HG02571 (cell line): ENCODE measurements around the gene MON2.
"Not testable (repeated sequence)": the region's sequence is repeated elsewhere in the genome, so short reads cannot be mapped to it uniquely, and the experiment has no call there.

Experiments used
- ATAC-seq: cut with Tn5 transposase; IDR thresholded peaks from one replicate; pipeline ENCODE4 v1.9.1; 2021; ENCODE audit warnings: mild to moderate bottlenecking, moderate library complexity; ENCODE audit not compliant: unreplicated experiment

The MON2 gene

DNA sequence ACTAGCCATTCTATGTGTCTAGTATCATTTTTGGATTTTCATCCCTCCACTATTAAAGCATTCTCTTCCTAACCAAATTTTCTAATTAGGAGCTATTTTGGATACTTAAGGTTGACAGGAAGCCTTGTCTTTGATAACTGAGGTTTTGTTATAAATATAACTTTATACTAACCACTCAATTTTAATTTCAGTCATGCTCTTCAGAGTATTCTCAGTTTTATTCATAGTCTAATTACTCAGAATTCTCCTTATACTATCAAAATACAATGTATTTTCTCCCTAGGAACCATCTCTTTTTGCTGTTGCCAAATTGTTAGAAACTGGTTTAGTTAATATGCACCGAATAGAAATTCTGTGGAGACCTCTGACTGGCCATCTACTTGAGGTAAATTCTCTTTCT, 76.2 kb downstream of the MON2 start:
- no peak for ATAC-seq

DNA sequence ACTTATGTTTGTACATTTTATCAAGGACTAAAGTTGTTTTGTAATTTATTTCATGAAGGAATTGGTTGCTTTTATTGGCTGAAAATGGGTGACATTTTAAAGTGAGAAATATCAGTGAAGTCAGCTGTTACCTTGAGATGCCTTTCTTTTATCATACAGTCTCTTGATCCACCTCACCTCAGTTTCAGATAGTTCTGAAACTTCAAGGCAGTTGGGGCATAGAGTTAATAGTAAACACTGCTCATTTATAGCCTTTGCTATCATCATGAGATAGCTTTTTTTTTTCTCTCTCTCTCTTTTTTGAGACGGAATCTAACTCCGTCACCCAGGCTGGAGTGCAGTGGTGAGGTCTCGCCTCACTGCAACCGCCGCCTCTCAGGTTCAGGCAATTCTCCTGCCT, 76.7 kb downstream of the MON2 start:
- no peak for ATAC-seq

DNA sequence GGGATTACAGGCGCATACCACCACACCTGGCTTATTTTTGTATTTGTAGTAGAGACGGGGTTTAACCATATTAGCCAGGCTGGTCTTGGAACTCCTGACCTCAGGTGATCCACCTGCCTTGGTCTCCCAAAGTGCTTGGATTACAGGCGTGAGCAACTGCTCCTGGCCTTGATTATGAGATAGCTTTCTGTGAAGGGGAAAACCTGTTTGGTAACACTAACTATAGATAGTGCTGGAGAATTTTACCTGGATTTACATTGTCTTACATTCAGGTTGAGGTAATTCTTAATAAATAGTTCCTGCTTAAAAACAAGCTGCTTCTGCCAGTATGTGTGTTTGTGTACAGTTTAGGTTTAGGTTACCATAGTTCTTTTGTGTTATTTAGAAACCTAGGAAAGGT, 77.1 kb downstream of the MON2 start:
- ATAC-seq, result no peak

DNA sequence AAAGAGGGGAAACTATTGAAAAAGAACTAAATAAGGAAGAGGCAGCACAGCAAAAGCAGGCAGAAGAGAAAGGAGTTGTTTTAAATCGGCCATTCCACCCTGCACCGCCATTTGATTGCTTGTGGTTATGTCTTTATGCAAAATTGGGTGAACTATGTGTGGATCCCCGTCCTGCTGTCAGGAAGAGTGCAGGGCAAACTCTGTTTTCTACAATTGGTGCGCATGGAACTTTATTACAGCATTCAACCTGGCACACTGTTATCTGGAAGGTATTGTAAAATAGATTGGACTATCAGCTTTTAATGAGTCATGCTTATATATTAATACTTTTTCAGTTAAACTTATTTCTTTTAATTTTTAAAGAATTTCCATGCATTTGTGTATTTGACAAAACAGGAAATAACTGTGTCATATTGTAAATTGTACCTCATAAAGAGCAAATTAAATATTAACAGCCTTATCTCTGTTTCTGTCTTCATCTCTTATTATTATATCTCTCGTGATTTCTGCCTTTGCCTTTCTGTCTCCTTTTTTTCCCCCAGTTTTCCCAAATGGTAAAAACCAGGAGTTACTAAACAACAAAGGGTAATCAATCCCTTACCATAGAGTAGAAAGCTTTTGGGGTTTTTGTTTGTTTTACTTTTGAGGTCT, 86.4 kb downstream of the MON2 start:
- ATAC-seq, result no peak

DNA sequence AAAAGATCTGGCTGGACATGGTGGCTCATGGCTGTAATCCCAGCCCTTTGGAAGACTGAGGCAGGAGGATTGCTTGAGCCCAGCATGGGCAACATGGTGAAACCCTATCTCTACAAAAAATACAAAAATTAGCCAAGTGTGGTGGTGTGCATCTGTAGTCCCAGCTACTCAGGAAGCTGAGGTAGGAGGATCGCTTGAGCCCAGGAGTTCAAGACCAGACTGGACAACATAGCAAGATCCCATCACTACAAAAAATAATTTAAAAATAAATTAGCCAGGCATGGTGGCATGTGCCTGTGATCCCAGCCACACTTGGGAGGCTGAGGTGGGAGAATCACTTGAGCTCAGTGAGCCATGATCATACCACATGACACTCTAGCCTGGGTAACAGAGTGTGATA, 92.7 kb downstream of the MON2 start:
- not testable (repeated sequence) for ATAC-seq

DNA sequence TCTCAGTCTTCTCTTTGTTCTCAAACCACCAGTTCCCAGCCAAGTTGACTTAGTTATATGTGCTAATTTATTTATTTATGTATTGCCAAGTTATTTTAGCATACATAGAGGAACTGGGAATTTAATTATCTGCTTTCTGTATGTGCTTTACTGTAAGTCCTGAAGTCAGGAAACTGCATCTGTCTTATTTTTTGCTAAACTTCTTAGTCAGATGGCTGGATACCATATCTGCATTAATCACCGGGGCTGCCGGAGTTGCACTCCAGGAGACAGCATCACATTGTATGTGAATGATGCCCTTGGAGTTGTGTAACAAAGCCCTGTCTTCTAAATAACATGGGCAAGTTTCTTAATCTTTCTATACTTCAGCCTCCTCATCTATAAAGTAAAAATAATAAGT, 96.2 kb downstream of the MON2 start:
- ATAC-seq, result no peak

DNA sequence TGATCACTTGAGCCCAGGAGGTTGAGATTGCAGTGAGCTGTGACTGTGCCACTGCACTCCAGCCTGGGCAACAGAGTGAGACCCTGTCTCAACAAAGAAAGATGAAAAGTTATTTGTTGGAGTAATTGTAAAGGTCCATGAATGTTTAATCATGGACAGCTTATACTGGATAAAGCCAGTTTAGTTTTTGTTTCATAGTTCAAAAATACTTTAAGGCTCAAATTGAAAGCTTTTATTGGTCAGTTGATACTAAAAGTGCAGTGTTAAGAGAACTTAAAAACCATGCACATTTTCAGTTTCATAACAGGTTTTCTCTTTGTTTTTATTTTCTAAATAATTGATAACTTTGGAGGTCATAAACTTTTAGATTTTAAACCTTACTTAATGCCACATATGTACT, 108.4 kb downstream of the MON2 start:
- ATAC-seq, result peak; percentile 70

DNA sequence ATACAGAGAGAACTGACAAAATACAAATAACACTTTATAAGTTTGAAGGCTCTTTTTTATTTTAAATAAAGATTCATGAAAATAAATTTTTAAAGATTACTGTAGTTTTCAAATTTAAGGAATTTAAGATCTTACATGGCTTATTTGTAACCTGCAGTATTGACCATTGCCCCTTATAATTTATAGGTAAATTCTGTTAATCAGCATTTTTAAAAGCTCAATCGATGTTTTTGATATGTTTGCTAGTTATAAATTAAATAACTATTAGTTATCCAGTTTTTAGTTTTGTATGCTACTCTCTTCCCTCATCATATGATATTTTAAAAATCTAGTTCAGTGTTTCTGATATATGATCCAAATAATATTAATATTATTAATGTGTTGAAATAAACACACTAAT, 109.9 kb downstream of the MON2 start:
- ATAC-seq, result no peak

DNA sequence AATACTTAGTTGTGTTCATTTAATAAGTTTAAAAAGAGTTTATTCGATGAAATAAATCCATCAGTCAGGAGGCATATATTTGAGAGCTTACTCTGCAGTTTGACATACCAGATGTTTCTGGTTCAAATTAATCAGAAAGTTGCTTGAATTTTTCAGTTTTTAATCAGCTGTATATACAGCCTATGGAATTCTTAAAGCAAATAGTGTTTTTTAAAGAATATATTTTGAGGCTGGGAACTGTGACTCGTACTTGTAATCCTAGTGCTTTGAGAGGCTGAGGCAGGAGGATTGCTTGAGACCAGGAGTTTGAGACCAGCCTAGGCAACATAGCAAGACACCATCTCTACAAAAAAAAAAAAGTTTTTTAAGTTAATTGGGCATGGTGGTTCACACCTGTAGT, 112.1 kb downstream of the MON2 start:
- ATAC-seq, result no peak

DNA sequence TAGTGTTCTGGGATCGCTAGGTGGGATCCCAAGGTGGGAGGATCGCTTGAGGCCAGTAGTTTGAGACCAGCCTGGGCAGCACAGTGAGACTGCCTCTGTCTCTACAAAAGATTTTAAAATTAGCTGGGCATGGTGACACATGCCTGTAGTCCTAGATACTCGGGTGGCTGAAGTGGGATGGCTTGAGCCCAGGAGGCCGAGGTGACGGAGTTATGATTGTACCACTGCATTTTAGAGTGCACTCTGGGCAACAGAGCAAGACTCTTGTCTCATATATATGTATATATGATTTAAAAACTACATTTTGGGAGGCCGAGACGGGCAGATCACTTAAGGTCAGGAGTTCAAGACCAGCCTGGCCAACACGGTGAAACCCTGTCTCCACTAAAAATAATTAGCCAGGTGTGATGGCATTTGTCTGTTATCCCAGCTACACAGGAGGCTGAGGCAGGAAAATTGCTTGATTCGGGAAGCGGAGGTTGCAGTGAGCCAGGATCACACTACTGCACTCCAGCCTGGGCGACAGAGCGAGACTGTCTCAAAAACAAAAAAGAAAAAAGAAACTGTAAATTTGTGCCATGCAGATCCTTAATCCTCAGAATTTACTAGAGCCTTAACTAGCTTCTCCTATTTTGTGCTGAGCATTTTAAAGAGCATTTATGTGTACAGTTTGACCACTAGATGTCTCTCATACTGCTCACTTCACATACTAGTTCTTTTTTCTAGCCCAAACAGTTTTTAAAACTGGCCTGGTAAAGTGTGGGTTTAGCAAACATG, 114.8 kb downstream of the MON2 start:
- ATAC-seq, result no peak

DNA sequence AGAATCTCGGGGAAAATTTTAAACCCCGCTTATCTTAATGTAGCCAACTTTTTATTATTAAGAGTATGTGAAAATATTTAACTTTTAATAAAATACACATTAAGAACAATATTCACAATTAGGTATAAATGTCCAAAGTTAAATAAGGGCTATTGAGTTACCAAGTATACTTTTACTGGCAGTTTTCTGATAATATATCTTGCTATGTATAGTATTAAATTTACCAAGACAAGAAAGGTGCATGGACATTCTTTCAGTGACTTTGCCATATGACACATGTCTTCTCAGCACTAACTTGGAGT, 115.4 kb downstream of the MON2 start:
- ATAC-seq, result no peak

DNA sequence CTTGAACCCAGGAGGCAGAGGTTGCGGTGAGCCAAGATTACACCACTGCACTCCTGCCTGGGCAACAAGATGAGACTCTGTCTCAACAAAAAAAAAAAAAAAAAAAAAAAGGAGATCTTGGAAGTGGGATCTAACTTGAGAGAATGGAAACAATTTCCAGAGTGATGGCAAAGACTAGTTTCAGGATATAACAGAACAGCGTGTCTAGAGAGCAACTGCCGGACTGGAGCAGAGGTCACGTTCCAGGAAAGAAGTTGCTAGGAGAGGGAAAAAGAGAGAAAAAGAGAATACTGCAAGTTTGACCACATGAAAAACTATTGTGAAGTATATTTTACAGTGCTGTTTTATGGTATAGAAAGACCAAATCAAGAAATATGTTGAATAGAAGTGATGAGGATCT, 118.0 kb downstream of the MON2 start:
- no peak for ATAC-seq

DNA sequence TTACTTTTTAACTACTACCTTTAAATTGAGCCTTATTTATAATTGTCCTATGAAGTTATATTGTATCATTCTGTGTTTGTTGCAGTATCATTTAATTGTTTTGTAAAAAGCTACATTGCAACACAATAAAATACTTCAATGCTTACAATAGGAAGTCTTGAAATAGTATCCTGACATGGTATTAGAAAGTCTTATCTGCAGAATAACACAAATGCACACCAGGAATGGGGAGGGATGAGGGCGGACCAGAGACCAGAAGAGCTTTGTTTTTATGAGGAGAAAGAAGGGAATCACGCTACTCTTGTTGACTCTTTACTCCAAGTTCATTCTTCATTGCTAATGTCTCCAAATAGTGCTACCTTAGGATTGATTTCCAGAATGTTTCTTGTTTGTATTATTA, 120.2 kb downstream of the MON2 start:
- no peak for ATAC-seq

DNA sequence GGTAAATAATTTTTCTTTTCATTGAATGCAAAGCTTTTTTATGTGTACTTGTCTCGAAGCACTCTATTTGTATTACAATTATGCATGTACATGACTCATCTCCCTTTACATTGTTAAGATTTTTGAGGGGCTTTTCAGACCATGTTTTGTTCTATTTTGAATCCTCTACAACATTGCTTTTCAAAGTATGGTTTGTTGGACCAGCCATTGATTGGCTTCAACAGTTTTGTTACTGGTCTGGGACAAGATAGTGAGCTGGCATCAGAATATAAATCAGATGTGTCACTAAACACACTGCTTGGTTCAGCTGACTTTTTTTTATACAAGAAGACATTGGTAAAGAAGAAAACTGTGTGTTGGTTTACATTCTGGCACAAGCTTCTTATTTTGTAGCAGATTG, 122.3 kb downstream of the MON2 start:
- no peak for ATAC-seq

DNA sequence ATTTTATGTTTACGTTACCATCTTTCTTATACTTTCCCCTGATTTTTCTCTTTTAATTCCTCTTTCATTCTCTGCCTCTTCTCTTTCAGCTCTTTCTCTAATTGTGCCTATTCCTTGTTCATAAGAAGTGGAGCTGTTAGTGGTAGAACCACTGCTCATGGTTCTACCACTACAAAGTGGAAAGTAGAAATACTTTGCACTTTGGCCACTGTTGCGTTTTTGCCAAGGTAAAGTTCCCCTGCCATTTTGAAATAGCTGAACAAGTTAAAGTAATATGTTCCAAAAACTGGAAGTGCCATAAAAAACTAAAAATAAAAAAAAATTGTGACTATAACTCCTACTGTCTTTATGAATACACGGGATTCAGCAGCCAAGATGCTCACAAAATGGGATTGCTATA, 130.6 kb downstream of the MON2 start:
- ATAC-seq, result no peak

DNA sequence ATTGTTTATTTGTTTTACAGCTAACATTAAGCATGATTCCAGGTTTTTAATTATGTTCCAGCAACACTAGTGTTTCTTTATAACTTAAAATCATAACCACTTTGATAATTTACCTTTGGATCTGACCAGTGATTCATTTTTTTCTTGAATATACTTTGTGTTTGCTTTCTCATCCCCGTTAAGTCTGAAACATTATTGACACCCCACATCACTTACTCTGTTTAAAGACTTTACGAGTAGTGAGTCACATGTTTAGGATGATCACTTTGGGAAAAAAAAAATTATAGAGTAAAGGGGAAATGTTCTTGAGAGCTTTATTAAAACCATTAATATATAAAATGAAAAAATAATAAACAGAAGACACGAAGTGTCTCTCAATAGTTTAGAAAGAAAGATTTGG, 132.2 kb downstream of the MON2 start:
- ATAC-seq, result no peak

DNA sequence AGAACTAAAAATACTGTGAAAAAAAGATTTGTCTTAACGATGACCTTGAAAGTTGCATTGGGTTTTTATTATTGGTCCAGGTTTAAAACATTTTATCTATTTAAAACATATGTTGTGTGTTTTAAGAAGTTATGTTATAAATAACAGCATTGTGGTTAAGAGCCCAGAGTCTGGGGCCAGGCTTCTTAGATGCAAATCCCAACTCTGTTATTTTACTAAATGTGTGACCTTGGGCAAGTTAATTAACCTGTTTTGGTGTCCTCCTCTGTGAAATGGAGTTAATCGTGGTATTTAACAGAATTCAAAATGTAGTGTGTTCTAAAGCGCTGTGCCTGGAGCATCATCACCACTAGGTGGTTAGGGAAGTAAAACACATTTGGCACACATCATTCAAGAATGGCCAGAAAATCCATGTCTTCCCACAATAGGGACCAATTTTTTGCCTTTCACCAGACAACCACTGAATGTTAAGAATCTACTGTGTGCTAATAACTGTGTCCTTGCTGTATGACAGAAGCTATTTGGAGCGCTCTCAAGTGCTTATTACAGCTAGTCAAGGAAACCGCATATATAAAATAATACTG, 133.3 kb downstream of the MON2 start:
- no peak for ATAC-seq

DNA sequence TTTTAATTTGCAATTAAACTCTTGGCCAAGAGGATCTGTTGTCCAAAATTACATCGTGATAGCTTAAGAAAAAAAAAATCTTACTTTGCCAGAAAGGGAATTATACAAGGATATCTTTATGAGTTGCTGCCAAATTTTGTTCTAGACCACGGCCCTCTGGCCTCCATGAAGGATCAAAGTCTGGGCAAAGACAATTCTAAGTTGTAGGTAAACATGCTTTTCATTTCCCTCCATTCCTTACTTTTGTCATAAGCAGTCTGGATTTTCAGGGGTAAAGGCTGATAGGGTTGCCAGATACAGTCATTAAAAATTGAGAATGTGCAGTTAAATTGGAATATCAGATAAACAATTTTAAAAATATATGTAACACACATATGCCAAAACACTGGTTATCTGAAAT, 135.1 kb downstream of the MON2 start:
- ATAC-seq, result no peak

DNA sequence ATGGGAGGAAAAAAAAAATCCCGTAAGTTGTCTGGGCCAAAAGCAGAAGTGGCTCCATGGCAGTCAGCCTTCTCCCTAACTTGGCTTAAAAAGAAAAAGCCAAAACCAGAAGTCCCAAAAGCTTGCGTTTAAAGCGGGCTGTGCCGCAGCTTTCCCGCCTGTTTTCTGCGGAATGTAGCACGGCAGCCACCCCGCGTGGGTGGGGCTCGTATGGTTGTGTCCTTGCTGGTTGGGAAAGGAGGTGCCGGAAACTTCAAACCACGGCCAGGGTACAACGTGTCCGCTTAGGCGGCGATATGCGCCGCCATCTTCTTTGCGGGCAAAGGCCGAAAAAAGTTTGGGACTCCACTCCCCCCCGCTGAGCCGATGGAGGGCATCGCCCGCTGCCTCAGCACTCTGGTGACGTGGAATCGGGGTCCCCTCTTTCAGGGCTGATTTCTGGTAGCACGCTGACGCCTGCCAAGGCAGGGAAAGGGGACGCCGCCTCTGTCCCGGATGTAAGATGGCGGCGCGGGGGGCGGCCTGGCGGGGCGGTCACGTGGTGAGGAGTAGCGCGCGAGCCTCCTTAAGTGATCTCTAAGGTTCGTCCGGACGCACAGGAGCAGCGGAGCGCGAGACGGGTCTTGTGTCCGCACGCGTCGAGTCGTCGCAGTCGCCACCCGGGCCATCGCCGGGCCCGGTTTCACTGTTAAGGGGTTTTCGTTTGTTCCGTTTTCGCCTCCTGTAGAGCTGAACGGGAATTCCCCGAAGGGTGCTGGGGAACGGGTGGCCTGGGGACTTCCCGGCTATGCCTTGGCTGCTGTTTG, 135.8 kb downstream of the MON2 start:
- ATAC-seq, result peak; percentile 61

DNA sequence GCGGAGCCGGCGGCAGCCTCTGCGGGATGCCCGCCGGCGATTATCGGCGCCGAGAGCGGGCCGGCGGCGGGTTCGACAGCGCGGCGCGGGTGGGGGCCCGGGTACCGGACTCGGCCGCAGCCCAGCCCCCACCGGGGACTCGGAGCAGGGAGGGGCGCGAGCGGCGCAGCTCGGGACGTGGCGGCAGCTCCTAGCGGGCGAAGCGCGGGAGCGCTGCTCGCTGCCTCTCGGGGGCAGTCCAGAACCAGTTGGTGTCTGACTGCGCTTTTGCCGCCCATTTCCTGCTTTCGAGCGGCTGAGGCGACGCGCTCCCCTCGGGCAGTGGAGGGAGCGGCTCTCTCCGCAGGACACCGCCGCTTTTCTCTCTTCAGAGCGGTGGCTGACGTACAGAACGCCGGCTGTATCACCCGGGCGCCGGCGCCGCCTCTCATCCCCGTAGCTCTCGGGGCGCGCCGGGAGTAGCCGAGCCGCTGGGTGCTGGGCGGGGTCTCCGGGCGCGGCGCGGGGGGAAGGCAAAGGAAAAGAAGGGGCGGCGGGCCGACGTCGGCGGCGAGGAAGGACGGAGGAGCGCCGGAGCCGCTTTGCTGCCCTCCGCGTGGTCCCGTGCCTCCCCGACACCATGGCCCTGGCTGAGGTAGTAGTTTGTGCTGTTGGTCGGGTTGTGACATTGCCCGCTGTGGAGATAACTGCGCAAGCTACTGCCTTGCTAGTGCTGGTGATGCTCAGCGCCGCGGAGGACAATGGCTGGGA, 136.6 kb downstream of the MON2 start:
- ATAC-seq, result peak; percentile 65

DNA sequence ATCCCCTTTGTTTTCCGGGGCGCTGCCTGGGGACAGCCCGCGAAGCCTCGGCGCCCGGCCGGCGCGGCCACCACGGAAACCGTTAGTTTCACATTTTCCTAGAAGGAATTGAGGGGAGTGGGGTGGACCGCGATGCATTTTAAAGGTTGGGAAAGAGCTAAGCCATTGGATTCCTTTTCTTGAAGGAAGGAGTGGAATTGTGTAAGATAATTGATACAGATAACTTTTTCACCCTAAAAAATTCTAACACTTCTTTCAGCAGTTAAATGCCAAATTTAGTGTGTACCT, 137.1 kb downstream of the MON2 start:
- ATAC-seq, result no peak
